HEK293 (cell line): ENCODE results near the gene ANGPTL2.

Experiments used
- CTCF ChIP-seq: fragments of 450-650 bp; formaldehyde crosslinking; IDR thresholded peaks from 2 replicates; pipeline ENCODE4 v1.5.1; 2016; ENCODE audit warnings: missing biosample characterization, missing genetic modification characterization
- KLF1 ChIP-seq: fragments of 450-650 bp; formaldehyde crosslinking; IDR thresholded peaks from 2 replicates; pipeline ENCODE4 v1.5.1; 2016; ENCODE audit warnings: missing biosample characterization, missing genetic modification characterization
- OSR2 ChIP-seq: fragments of 450-650 bp; formaldehyde crosslinking; IDR thresholded peaks from 2 replicates; pipeline ENCODE4 v1.5.1; 2016; ENCODE audit warnings: missing biosample characterization, missing genetic modification characterization
- REPIN1 ChIP-seq: fragments of 450-650 bp; formaldehyde crosslinking; IDR thresholded peaks from 2 replicates; pipeline ENCODE4 v1.5.1; 2017; ENCODE audit warnings: missing biosample characterization, missing genetic modification characterization, low read depth
- ZBTB11 ChIP-seq: fragments of 450-650 bp; formaldehyde crosslinking; conservative IDR thresholded peaks from 2 replicates; pipeline ENCODE4 v1.5.1; 2016; ENCODE audit warnings: low read depth, missing biosample characterization, missing genetic modification characterization
- ZBTB21 ChIP-seq: fragments of 450-650 bp; formaldehyde crosslinking; IDR thresholded peaks from 2 replicates; pipeline ENCODE4 v1.5.1; 2017; ENCODE audit warnings: missing biosample characterization, missing genetic modification characterization
- ZFP3 ChIP-seq: fragments of 450-650 bp; formaldehyde crosslinking; IDR thresholded peaks from 2 replicates; pipeline ENCODE4 v1.5.1; 2016; ENCODE audit warnings: low read depth, missing biosample characterization, missing genetic modification characterization
- ZNF169 ChIP-seq: fragments of 450-650 bp; formaldehyde crosslinking; IDR thresholded peaks from 2 replicates; pipeline ENCODE4 v1.5.1; 2016; ENCODE audit warnings: missing biosample characterization, missing genetic modification characterization
- ZNF184 ChIP-seq: fragments of 450-650 bp; IDR thresholded peaks from 2 replicates; pipeline ENCODE4 v1.5.1; 2018; ENCODE audit warnings: missing biosample characterization, mild to moderate bottlenecking, missing genetic modification characterization
- ZNF280C ChIP-seq: fragments of 450-650 bp; formaldehyde crosslinking; IDR thresholded peaks from 2 replicates; pipeline ENCODE4 v1.5.1; 2016; ENCODE audit warnings: missing biosample characterization, missing genetic modification characterization
- ZNF692 ChIP-seq: fragments of 450-650 bp; formaldehyde crosslinking; IDR thresholded peaks from 2 replicates; pipeline ENCODE4 v1.5.1; 2016; ENCODE audit warnings: missing biosample characterization, missing genetic modification characterization
- ZSCAN4 ChIP-seq: fragments of 450-650 bp; formaldehyde crosslinking; IDR thresholded peaks from 2 replicates; pipeline ENCODE4 v1.5.1; 2017; ENCODE audit warnings: missing biosample characterization, missing genetic modification characterization

- TF ChIP-seq CTCF (tag by site-specific recombination) (no peak), ZBTB21 (tag by site-specific recombination) (no peak), ZFP3 (tag by site-specific recombination) (no peak), KLF1 (no peak), ZNF169 (no peak), ZNF280C (tag by site-specific recombination) (no peak), ZNF184 (tag by site-specific recombination) (no peak), OSR2 (tag by site-specific recombination) (no peak), ZBTB11 (tag by site-specific recombination) (no peak), ZNF692 (tag by site-specific recombination) (no peak), ZSCAN4 (tag by site-specific recombination) (no peak), REPIN1 (tag by site-specific recombination) (no peak)
Measured at GRCh38 chr9:127117801-127118200, 4.6 kb downstream of the ANGPTL2 start.
